OCI-LY1 (cell line): ENCODE measurements around the gene ZNF804A.
"Not testable (repeated sequence)": the region's sequence is repeated elsewhere in the genome, so short reads cannot be mapped to it uniquely, and the experiment has no call there.

ENCODE experiments used
- EZH2 ChIP-seq: fragments of 200-600 bp; sonication (generic), shearing (Covaris generic); IDR thresholded peaks from 2 replicates; pipeline ENCODE4 v1.8.0; 2017; ENCODE audit warnings: borderline replicate concordance, mixed run types, mild to moderate bottlenecking, antibody characterized with exemption, low read length, moderate library complexity, mixed read lengths
- TF ChIP-seq, protein P1 (sequence below): fragments of 200-600 bp; sonication (generic), shearing (Covaris generic); IDR thresholded peaks from 2 replicates; pipeline ENCODE4 v1.5.1; 2017; ENCODE audit warnings: mild to moderate bottlenecking, antibody characterized with exemption, low read length, moderate library complexity, mixed read lengths

DNA sequence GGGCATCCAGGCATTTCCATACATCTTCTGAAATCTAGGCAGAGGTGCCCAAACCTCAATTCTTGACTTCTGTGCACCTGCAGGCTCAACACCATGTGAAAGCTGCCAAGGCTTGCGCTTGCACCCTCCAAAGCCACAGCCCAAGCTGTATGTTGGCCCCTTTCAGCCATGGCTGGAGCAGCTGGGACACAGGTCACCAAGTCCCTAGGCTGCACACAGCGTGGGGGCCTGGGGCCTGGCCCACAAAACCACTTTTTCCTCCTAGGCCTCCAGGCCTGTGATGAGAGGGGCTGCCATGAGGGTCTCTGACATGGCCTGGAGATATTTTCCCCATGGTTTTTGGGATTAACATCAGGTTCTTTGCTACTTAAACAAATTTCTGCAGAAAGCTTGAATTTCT, 288.3 kb downstream of the ZNF804A start:
- not testable (repeated sequence) for TF ChIP-seq EZH2
- TF ChIP-seq, protein P1, sequence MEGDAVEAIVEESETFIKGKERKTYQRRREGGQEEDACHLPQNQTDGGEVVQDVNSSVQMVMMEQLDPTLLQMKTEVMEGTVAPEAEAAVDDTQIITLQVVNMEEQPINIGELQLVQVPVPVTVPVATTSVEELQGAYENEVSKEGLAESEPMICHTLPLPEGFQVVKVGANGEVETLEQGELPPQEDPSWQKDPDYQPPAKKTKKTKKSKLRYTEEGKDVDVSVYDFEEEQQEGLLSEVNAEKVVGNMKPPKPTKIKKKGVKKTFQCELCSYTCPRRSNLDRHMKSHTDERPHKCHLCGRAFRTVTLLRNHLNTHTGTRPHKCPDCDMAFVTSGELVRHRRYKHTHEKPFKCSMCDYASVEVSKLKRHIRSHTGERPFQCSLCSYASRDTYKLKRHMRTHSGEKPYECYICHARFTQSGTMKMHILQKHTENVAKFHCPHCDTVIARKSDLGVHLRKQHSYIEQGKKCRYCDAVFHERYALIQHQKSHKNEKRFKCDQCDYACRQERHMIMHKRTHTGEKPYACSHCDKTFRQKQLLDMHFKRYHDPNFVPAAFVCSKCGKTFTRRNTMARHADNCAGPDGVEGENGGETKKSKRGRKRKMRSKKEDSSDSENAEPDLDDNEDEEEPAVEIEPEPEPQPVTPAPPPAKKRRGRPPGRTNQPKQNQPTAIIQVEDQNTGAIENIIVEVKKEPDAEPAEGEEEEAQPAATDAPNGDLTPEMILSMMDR: not testable (repeated sequence)
